ENCODE data around the gene CACNB3. TPM values are rescaled to one million over a fixed set of nuclear protein-coding genes. Genes with fewer than 3 reads are reported as not detected.

Gene CACNB3
- total RNA-seq, 4 donors from 2014 or later: 6.8 to 18.1 (median 8.5) TPM

- DNase-seq (ENCODE audit: low spot score): no peak
- TF ChIP-seq CTCF (IDR thresholded peaks at IDR 0.05): no peak
- ATAC-seq (ENCODE audit: low FRiP score): no peak
Observed at GRCh38 chr12:48775299-48775698, 43.0 kb upstream of the CACNB3 start.

GRCh38 chr12:48775991-48776649, 42.2 kb upstream of the CACNB3 start:
- no peak for TF ChIP-seq CTCF (IDR thresholded peaks at IDR 0.05)

GRCh38 chr12:48776956-48777355, 41.3 kb upstream of the CACNB3 start:
- ATAC-seq (ENCODE audit: low FRiP score) (no peak), DNase-seq (ENCODE audit: low spot score) (no peak)
- no peak for TF ChIP-seq CTCF (IDR thresholded peaks at IDR 0.05)

More at GRCh38 chr12:48775991-48776649, 42.2 kb upstream of the CACNB3 start:
- DNase-seq (ENCODE audit: low spot score) (no peak), ATAC-seq (ENCODE audit: low FRiP score) (no peak)

- TF ChIP-seq CTCF (IDR thresholded peaks at IDR 0.05): no peak
- DNase-seq (ENCODE audit: low spot score) (no peak), ATAC-seq (ENCODE audit: low FRiP score) (no peak)
Observed at GRCh38 chr12:48777501-48778400, 40.5 kb upstream of the CACNB3 start.

GRCh38 chr12:48779869-48780268, 38.4 kb upstream of the CACNB3 start:
- no peak for ATAC-seq (ENCODE audit: low FRiP score)
- no peak for TF ChIP-seq CTCF (IDR thresholded peaks at IDR 0.05)
- DNase-seq (ENCODE audit: low spot score): no peak

- DNase-seq (ENCODE audit: low spot score) (no peak), ATAC-seq (ENCODE audit: low FRiP score) (no peak)
- TF ChIP-seq CTCF (IDR thresholded peaks at IDR 0.05): no peak
Observed at GRCh38 chr12:48780381-48781025, 37.8 kb upstream of the CACNB3 start.
